K562 (cell line): ENCODE results near the gene MYCBP2. TPM values are rescaled to one million over a fixed set of nuclear protein-coding genes. Genes with fewer than 3 reads are reported as not detected.

ENCODE experiments used
- CTBP1 ChIP-seq: fragments of 450-650 bp; IDR thresholded peaks from 2 replicates; pipeline ENCODE4 v1.6.1; 2016; ENCODE audit warnings: borderline replicate concordance
- MTA3 ChIP-seq: fragments of 450-650 bp; formaldehyde crosslinking; IDR thresholded peaks from 2 replicates; pipeline ENCODE4 v1.6.1; 2017; ENCODE audit warnings: mild to moderate bottlenecking, borderline replicate concordance
- MTF1 ChIP-seq: fragments of 250-450 bp; sonication (Bioruptor Pico); IDR thresholded peaks from 2 replicates; pipeline ENCODE4 v1.9.0; 2021; ENCODE audit warnings: moderate library complexity, mild to moderate bottlenecking, inconsistent platforms, borderline replicate concordance
- RREB1 ChIP-seq: fragments of 250-450 bp; sonication (Bioruptor Pico); IDR thresholded peaks from 2 replicates; pipeline ENCODE4 v1.4.0; 2020
- SMARCB1 ChIP-seq: IDR thresholded peaks from 2 replicates; pipeline ENCODE4 v1.6.1; 2011; ENCODE audit warnings: improper control_type of control experiment, low read depth; ENCODE audit not compliant: insufficient read length
- ZC3H11A ChIP-seq: IDR thresholded peaks from 2 replicates; pipeline ENCODE4 v1.6.1; 2012; ENCODE audit warnings: low read depth, low read length, improper control_type of control experiment
- ZNF124 ChIP-seq: sonication (generic); formaldehyde crosslinking; IDR thresholded peaks from 2 replicates; pipeline ENCODE4 v1.8.1; 2022; ENCODE audit warnings: missing genetic modification reagents
- ZNF408 ChIP-seq: fragments of 250-450 bp; sonication (Bioruptor Pico); IDR thresholded peaks from 2 replicates; pipeline ENCODE4 v1.4.0; 2020; ENCODE audit warnings: low read depth, mild to moderate bottlenecking, moderate library complexity
- polyA plus RNA-seq, 8 experiments: library from polyadenylated mRNA; depleted of rRNA in 4 of 8; stranded (reverse) in 5 of 8; unstranded in 3 of 8; fragments of >200 nt; fragmentation: Nextera tagmentation in 2 of 8; fragmentation: Illumina TruSeq in 1 of 8; extraction: Ambion mirVana in 2 of 8; extraction: Trizol in 1 of 8; gene quantifications; 2 replicates each; pipeline versions ENCODE4 v1.2.1 to v1.2.3, GENCODE V29; 2011 to 2014; ENCODE audit warnings: inconsistent platforms in 1 of 8, missing spikeins in 1 of 8
- total RNA-seq, 7 experiments: library from RNA; depleted of rRNA in 6 of 7; stranded (reverse); fragments of >200 nt in 6 of 7; fragmentation: Illumina TruSeq in 2 of 7; extraction: Trizol in 2 of 7; gene quantifications; 2 replicates each; pipeline versions ENCODE4 v1.2.1 to v1.2.3, GENCODE V29; 2011 to 2021; ENCODE audit warnings: low replicate concordance in 1 of 7
- TF ChIP-seq, protein P1 (sequence below): fragments of 450-650 bp; IDR thresholded peaks from 2 replicates; pipeline ENCODE4 v1.6.1; 2016; ENCODE audit warnings: antibody characterized with exemption

The MYCBP2 gene
- total and polyA plus RNA-seq, 9 of the 15 experiments (the other 6 are each of a cell fraction or from before 2014, with no cell fraction given): 13.2 to 47.2 (median 28.9) TPM

DNA sequence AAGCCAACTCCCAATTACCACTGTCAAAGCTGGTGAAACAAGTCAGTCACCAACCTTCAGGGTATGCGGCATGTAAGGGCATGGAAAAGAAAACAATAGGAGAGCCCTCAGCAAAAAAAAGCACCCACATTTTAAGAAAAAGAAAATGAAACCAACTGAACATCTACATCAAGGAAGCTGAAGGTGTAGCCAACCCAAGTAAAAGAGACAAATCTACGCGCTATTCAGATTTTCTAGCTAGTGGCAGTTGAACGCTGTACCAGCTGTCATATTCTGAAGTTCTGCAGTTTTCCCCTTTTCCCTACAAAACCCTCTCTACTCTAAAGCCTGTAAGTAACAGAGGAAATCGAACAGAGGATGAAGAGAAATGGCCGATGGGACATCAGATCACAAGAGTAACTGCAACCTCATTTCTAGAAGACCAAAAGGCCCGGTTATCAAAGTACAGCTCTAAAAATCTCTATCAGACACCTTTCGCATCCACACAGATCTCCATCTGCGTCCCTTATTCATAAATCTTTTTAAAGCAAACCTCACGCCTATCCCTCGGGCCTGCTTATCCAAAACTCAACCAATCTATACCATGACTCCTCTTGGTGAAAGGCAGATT lies 1.4 kb downstream of the MYCBP2 start (continued):
- TF ChIP-seq RREB1 (CRISPR knock-in tag): no peak
- no peak for TF ChIP-seq ZNF408 (CRISPR knock-in tag)
- no peak for TF ChIP-seq MTA3
- no peak for TF ChIP-seq CTBP1
- TF ChIP-seq MTF1 (CRISPR knock-in tag): no peak
- TF ChIP-seq, protein P1, sequence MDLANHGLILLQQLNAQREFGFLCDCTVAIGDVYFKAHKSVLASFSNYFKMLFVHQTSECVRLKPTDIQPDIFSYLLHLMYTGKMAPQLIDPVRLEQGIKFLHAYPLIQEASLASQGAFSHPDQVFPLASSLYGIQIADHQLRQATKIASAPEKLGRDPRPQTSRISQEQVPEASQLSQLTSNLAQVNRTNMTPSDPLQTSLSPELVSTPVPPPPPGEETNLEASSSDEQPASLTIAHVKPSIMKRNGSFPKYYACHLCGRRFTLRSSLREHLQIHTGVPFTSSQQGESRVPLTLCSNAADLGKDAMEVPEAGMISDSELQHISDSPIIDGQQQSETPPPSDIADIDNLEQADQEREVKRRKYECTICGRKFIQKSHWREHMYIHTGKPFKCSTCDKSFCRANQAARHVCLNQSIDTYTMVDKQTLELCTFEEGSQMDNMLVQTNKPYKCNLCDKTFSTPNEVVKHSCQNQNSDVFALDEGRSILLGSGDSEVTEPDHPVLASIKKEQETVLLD: no peak
- TF ChIP-seq ZC3H11A: no peak
- TF ChIP-seq ZNF124 (CRISPR knock-in tag): no peak
- TF ChIP-seq SMARCB1: no peak
- TF ChIP-seq, all 486 proteins: peak for 0
